HS-27A (cell line): ENCODE results near the gene CHFR.
"Not testable (repeated sequence)": the region's sequence is repeated elsewhere in the genome, so short reads cannot be mapped to it uniquely, and the experiment has no call there.

Experiments used
- DNase-seq: peaks from one replicate; pipeline ENCODE4 v3.0.0-alpha.2; 2012; ENCODE audit warnings: low read depth, missing footprints

Gene CHFR

GRCh38 chr12:132887513-132888351 is at the start of gene CHFR:
TSS of gene CHFR (minus strand) at chr12:132887605. CDS start at chr12:132887328, 277 bp downstream.
- DNase-seq: peak; percentile 11

- not testable (repeated sequence) for DNase-seq
Measured at GRCh38 chr12:132936921-132937320, 49.5 kb upstream of the CHFR start.

- no peak for DNase-seq
Measured at GRCh38 chr12:132936163-132936562, 48.8 kb upstream of the CHFR start.

- no peak for DNase-seq
Measured at GRCh38 chr12:132926415-132926833, 39.0 kb upstream of the CHFR start.

- DNase-seq: no peak
Measured at GRCh38 chr12:132925597-132926414, 38.4 kb upstream of the CHFR start.

- no peak for DNase-seq
Measured at GRCh38 chr12:132924356-132924755, 37.0 kb upstream of the CHFR start.

- no peak for DNase-seq
Measured at GRCh38 chr12:132923356-132923909, 36.0 kb upstream of the CHFR start.

- DNase-seq: no peak
Measured at GRCh38 chr12:132922676-132923075, 35.3 kb upstream of the CHFR start.

- DNase-seq: no peak
Measured at GRCh38 chr12:132921685-132922084, 34.3 kb upstream of the CHFR start.

- no peak for DNase-seq
Measured at GRCh38 chr12:132918680-132919079, 31.3 kb upstream of the CHFR start.

GRCh38 chr12:132909030-132909368 is 21.6 kb upstream of the CHFR start:
- DNase-seq: no peak

- DNase-seq: no peak
Measured at GRCh38 chr12:132908145-132909029, 21.0 kb upstream of the CHFR start.

GRCh38 chr12:132907789-132908144 is 20.4 kb upstream of the CHFR start:
- DNase-seq: not testable (repeated sequence)

- no peak for DNase-seq
Measured at GRCh38 chr12:132907216-132907615, 19.8 kb upstream of the CHFR start.

GRCh38 chr12:132904718-132905328 is 17.4 kb upstream of the CHFR start:
- DNase-seq: no peak

- DNase-seq: no peak
Measured at GRCh38 chr12:132899033-132899432, 11.6 kb upstream of the CHFR start.

GRCh38 chr12:132888852-132889251 is 1.4 kb upstream of the CHFR start:
- no peak for DNase-seq

- no peak for DNase-seq
Measured at GRCh38 chr12:132886529-132887477, 602 bp downstream of the CHFR start.

- DNase-seq: no peak
Measured at GRCh38 chr12:132881818-132882217, 5.6 kb downstream of the CHFR start.

- DNase-seq: not testable (repeated sequence)
Measured at GRCh38 chr12:132874620-132875019, 12.8 kb downstream of the CHFR start.
